ENCODE results near the gene KSR2. TPM values are rescaled to one million over a fixed set of nuclear protein-coding genes. Genes with fewer than 3 reads are reported as not detected.

The KSR2 gene
- total and polyA plus RNA-seq, 2 of the 4 experiments (the other 2 are of a cell fraction), result not detected

GRCh38 chr12:117718141-117718540, 250.6 kb downstream of the KSR2 start:
- Histone ChIP-seq H3K23ac (ENCODE audit: low read depth, low read length) (no peak overlapping the region), H4K91ac (ENCODE audit: insufficient read depth, low read depth, low read length) (no peak overlapping the region), H3K9me3 (ENCODE audit: control insufficient read depth, insufficient read depth, low read length) (peaks cover 24% of the 10 kb centered on the region), H3K9ac (ENCODE audit: low read depth, low read length) (no peak overlapping the region), H3K27me3 (ENCODE audit: control insufficient read depth, insufficient read depth, low read length) (no peaks in the 10 kb centered on the region), H4K8ac (ENCODE audit: low read depth in 2 of 2, low read length in 2 of 2) (no peak overlapping the region), H3K4me3 (ENCODE audit: insufficient read depth, low read depth, low read length) (no peak overlapping the region), H3K36me3 (ENCODE audit: control insufficient read depth, insufficient read depth, low read length) (no peaks in the 10 kb centered on the region), H2AK5ac (ENCODE audit: low read depth, low read length) (no peak overlapping the region), H3K56ac (ENCODE audit: extremely low read depth, insufficient read depth, low read length) (no peak overlapping the region), H3K4ac (ENCODE audit: low read depth, low read length) (no peak overlapping the region), H3K4me2 (ENCODE audit: low read depth, low read length) (no peak overlapping the region), H3K9me1 (ENCODE audit: insufficient read depth, low read length) (no peaks in the 10 kb centered on the region), H2AFZ (replicated peaks; ENCODE audit: low read length, poor library complexity) (no peak overlapping the region), H2BK20ac (ENCODE audit: low read depth, low read length) (no peak overlapping the region), H2BK5ac (ENCODE audit: low read depth, low read length, poor library complexity, severe bottlenecking) (no peak overlapping the region), H3K27ac (ENCODE audit: insufficient read depth, low read length) (no peak overlapping the region), H4K5ac (ENCODE audit: low read depth, low read length) (no peak overlapping the region), H3K4me1 (ENCODE audit: control insufficient read depth, insufficient read depth, low read length) (no peaks in the 10 kb centered on the region), H2AK9ac (replicated peaks; ENCODE audit: low read depth, low read length, poor library complexity) (no peak overlapping the region), H2BK120ac (ENCODE audit: low read depth, low read length) (no peak overlapping the region), H4K20me1 (ENCODE audit: insufficient read depth, low read length) (no peaks in the 10 kb centered on the region), H3K79me1 (ENCODE audit: low read depth in 1 of 2, low read length in 2 of 2) (no peaks in the 10 kb centered on the region), H2BK15ac (ENCODE audit: low read depth, low read length) (no peak overlapping the region), H3K14ac (replicated peaks; ENCODE audit: low read depth, low read length) (no peak overlapping the region), H3K18ac (ENCODE audit: low read depth, low read length) (no peak overlapping the region)
- no peak for DNase-seq
- no CpG with 5 or more reads among the region's 1 CpG for WGBS, 2 experiments (ENCODE audit: extremely low coverage in 2 of 2, insufficient read length in 1 of 2)
- intact Hi-C loops (cut with micrococcal nuclease), result no loop called here
- TF ChIP-seq SMC3 (IDR thresholded peaks at IDR 0.05; ENCODE audit: low read depth, low read length) (no peak), MAFK (IDR thresholded peaks at IDR 0.05; ENCODE audit: low read depth, low read length) (no peak), MAZ (IDR thresholded peaks at IDR 0.05; ENCODE audit: borderline replicate concordance, low read depth, low read length) (no peak), CHD1 (IDR thresholded peaks at IDR 0.05; ENCODE audit: low read depth, low read length) (no peak), BHLHE40 (IDR thresholded peaks at IDR 0.05; ENCODE audit: low read depth, low read length) (no peak), MXI1 (IDR thresholded peaks at IDR 0.05; ENCODE audit: borderline replicate concordance, low read depth, low read length) (no peak), CEBPB (IDR thresholded peaks at IDR 0.05; ENCODE audit: low read depth, low read length) (no peak)
- dilution Hi-C loops (cut with HindIII; ENCODE audit: low sequenced_read_pairs, unreplicated experiment), result no loop called here
- in situ Hi-C loops (cut with MboI; ENCODE audit: low sequenced_read_pairs), result no loop called here
- no TSS peak for BruUV-seq (replicated peaks)
- CTCF ChIA-PET, result no interaction called here
- POLR2A ChIA-PET (ENCODE audit: unreplicated experiment), result no interaction called here
- ATAC-seq (ENCODE audit: low read depth), result no peak

All from IMR-90 (cell line).